OCI-LY1 (cell line): ENCODE results near the gene CRISP1.

Experiments used
- H2AFZ ChIP-seq: fragments of 200-600 bp; sonication (generic), shearing (Covaris generic); 2 replicates; pipeline ENCODE4 v1.6.0; 2014; ENCODE audit warnings: antibody characterized with exemption, mild to moderate bottlenecking, low read length
- H3F3A ChIP-seq: fragments of 200-600 bp; sonication (generic), shearing (Covaris generic); 2 replicates; pipeline ENCODE4 v1.6.0; 2014; ENCODE audit warnings: mild to moderate bottlenecking, antibody characterized with exemption, low read length, moderate library complexity; ENCODE audit not compliant: insufficient read depth
- H3K27ac ChIP-seq: fragments of 200-600 bp; sonication (generic); 2 replicates; pipeline ENCODE4 v1.5.1; 2014; ENCODE audit warnings: low read length, mixed run types, mild to moderate bottlenecking, low read depth; ENCODE audit not compliant: poor library complexity, severe bottlenecking
- H3K27me3 ChIP-seq: fragments of 200-600 bp; sonication (generic); 2 replicates; pipeline ENCODE4 v1.6.0; 2014; ENCODE audit warnings: antibody characterized with exemption, mild to moderate bottlenecking, low read length, moderate library complexity; ENCODE audit not compliant: insufficient read depth
- H3K36me3 ChIP-seq: fragments of 200-600 bp; sonication (generic); 2 replicates; pipeline ENCODE4 v1.6.1; 2014; ENCODE audit warnings: mild to moderate bottlenecking, antibody characterized with exemption, low read length, moderate library complexity, mixed read lengths; ENCODE audit not compliant: insufficient read depth
- H3K4me1 ChIP-seq: fragments of 200-600 bp; sonication (generic); 2 replicates; pipeline ENCODE4 v1.5.1; 2014; ENCODE audit warnings: mild to moderate bottlenecking, low read length, moderate library complexity; ENCODE audit not compliant: insufficient read depth, severe bottlenecking
- H3K4me2 ChIP-seq: fragments of 200-600 bp; sonication (generic), shearing (Covaris generic); 2 replicates; pipeline ENCODE4 v1.6.1; 2014; ENCODE audit warnings: low read length
- H3K4me3 ChIP-seq: fragments of 200-600 bp; sonication (generic); 2 replicates; pipeline ENCODE4 v1.5.1; 2014; ENCODE audit warnings: low read length, low read depth, mild to moderate bottlenecking, mixed read lengths; ENCODE audit not compliant: poor library complexity, severe bottlenecking
- H3K79me2 ChIP-seq: fragments of 200-600 bp; shearing (Covaris generic); 2 replicates; pipeline ENCODE4 v1.6.1; 2016; ENCODE audit warnings: mixed run types, low read length, mixed read lengths; ENCODE audit not compliant: insufficient read depth
- H3K9ac ChIP-seq: fragments of 200-600 bp; sonication (generic), shearing (Covaris generic); 2 replicates; pipeline ENCODE4 v1.6.1; 2014; ENCODE audit warnings: mild to moderate bottlenecking, low read length, mixed read lengths
- H3K9me2 ChIP-seq: fragments of 200-600 bp; sonication (generic), shearing (Covaris generic); 2 replicates; pipeline ENCODE4 v1.6.1; 2014; ENCODE audit warnings: low read depth, mild to moderate bottlenecking, low read length, mixed read lengths
- H3K9me3 ChIP-seq: fragments of 200-600 bp; shearing (Covaris generic); 2 replicates; pipeline ENCODE4 v1.6.1; 2014; ENCODE audit warnings: low read length, mixed read lengths
- H4K20me1 ChIP-seq: fragments of 200-600 bp; sonication (generic), shearing (Covaris generic); 2 replicates; pipeline ENCODE4 v1.6.0; 2016; ENCODE audit warnings: mild to moderate bottlenecking, low read length; ENCODE audit not compliant: insufficient read depth
- CTCF ChIP-seq: fragments of 200-600 bp; sonication (generic), shearing (Covaris generic); IDR thresholded peaks from 2 replicates; pipeline ENCODE4 v1.5.1; 2017; ENCODE audit warnings: mild to moderate bottlenecking, antibody characterized with exemption, low read length, moderate library complexity, mixed read lengths
- EZH2 ChIP-seq: fragments of 200-600 bp; sonication (generic), shearing (Covaris generic); IDR thresholded peaks from 2 replicates; pipeline ENCODE4 v1.8.0; 2017; ENCODE audit warnings: borderline replicate concordance, mixed run types, mild to moderate bottlenecking, antibody characterized with exemption, low read length, moderate library complexity, mixed read lengths

The CRISP1 gene

GRCh38 chr6:49815166-49815565, 51.2 kb downstream of the CRISP1 start:
- Histone ChIP-seq H3K27ac (no peak overlapping the region), H3K36me3 (no peaks in the 10 kb centered on the region), H2AFZ (no peak overlapping the region), H3K79me2 (no peaks in the 10 kb centered on the region), H3F3A (no peaks in the 10 kb centered on the region), H3K4me2 (no peak overlapping the region), H3K9me3 (no peaks in the 10 kb centered on the region), H3K9me2 (no peaks in the 10 kb centered on the region), H3K4me1 (no peaks in the 10 kb centered on the region), H3K27me3 (no peaks in the 10 kb centered on the region), H4K20me1 (no peaks in the 10 kb centered on the region), H3K4me3 (no peak overlapping the region), H3K9ac (no peak overlapping the region)
- no peak for TF ChIP-seq CTCF
- TF ChIP-seq EZH2: no peak

- no peak for TF ChIP-seq CTCF
- TF ChIP-seq EZH2: no peak
- no peaks in the 10 kb centered on the region for H4K20me1 ChIP-seq
- H3K9me3 ChIP-seq: no peaks in the 10 kb centered on the region
- H2AFZ ChIP-seq: no peak overlapping the region
- H3F3A ChIP-seq: no peaks in the 10 kb centered on the region
- no peaks in the 10 kb centered on the region for H3K36me3 ChIP-seq
- H3K4me3 ChIP-seq: no peak overlapping the region
- no peaks in the 10 kb centered on the region for H3K4me1 ChIP-seq
- no peak overlapping the region for H3K4me2 ChIP-seq
- H3K9me2 ChIP-seq: no peaks in the 10 kb centered on the region
- no peak overlapping the region for H3K27ac ChIP-seq
- no peaks in the 10 kb centered on the region for H3K79me2 ChIP-seq
- H3K27me3 ChIP-seq: no peaks in the 10 kb centered on the region
- no peak overlapping the region for H3K9ac ChIP-seq
Observed at GRCh38 chr6:49813248-49813647, 53.1 kb downstream of the CRISP1 start.

- Histone ChIP-seq H3K27ac (no peak overlapping the region), H3K4me2 (no peak overlapping the region), H3K9ac (no peak overlapping the region), H3K4me3 (no peak overlapping the region), H3K4me1 (no peaks in the 10 kb centered on the region), H2AFZ (no peak overlapping the region), H4K20me1 (no peaks in the 10 kb centered on the region), H3K9me3 (no peaks in the 10 kb centered on the region), H3K9me2 (no peaks in the 10 kb centered on the region), H3K27me3 (no peaks in the 10 kb centered on the region), H3F3A (no peaks in the 10 kb centered on the region), H3K36me3 (no peaks in the 10 kb centered on the region), H3K79me2 (no peaks in the 10 kb centered on the region)
- no peak for TF ChIP-seq EZH2
- no peak for TF ChIP-seq CTCF
Observed at GRCh38 chr6:49806145-49806544, 60.2 kb downstream of the CRISP1 start.
